IMR-90 (cell line): ENCODE data around the gene DENND2D. TPM values are rescaled to one million over a fixed set of nuclear protein-coding genes. Genes with fewer than 3 reads are reported as not detected.
A peak's percentile ranks its signal among the peaks of the same experiment; 100 is the strongest.

Experiments used
- ATAC-seq: fragments of 200-7000 bp; cut with Tn5 transposase; 2 replicates; pipeline ENCODE4 v1.9.1; 2020; ENCODE audit warnings: low read depth, mild to moderate bottlenecking, moderate library complexity
- BruUV-seq: library from RNA; stranded (reverse); fragments of 400-500 nt; replicated peaks from 2 replicates; lab custom pipeline; 2021; lab: Mats Ljungman, UMichigan
- CTCF ChIA-PET: fragments of 300-600 bp; formaldehyde crosslinking; extraction: SDS; loops from one replicate; lab custom pipeline; 2021; ENCODE audit warnings: antibody characterized with exemption; lab: Yijun Ruan, JAX
- POLR2A ChIA-PET: fragments of 300-600 bp; sonication (Branson Sonifier 250); formaldehyde crosslinking; loops from one replicate; lab custom pipeline; 2022; ENCODE audit warnings: antibody characterized with exemption; ENCODE audit not compliant: unreplicated experiment; lab: Charles Lee
- DNase-seq: peaks from one replicate; pipeline ENCODE4 v3.0.0; 2013
- H2AFZ ChIP-seq: replicated peaks from 2 replicates; pipeline ENCODE3; 2013; ENCODE audit warnings: low read length, mild to moderate bottlenecking; ENCODE audit not compliant: poor library complexity
- H2AK5ac ChIP-seq: 2 replicates; pipeline ENCODE4 v1.6.1; 2013; ENCODE audit warnings: low read depth, low read length, inconsistent platforms
- H2AK9ac ChIP-seq: replicated peaks from 2 replicates; pipeline ENCODE3; 2013; ENCODE audit warnings: mild to moderate bottlenecking, low read depth, low read length, moderate library complexity; ENCODE audit not compliant: poor library complexity
- H2BK120ac ChIP-seq: 2 replicates; pipeline ENCODE4 v1.6.1; 2013; ENCODE audit warnings: low read depth, low read length, inconsistent platforms
- H2BK15ac ChIP-seq: 3 replicates; pipeline ENCODE4 v1.6.1; 2013; ENCODE audit warnings: low read depth, low read length, inconsistent platforms
- H2BK20ac ChIP-seq: 2 replicates; pipeline ENCODE4 v1.6.1; 2013; ENCODE audit warnings: low read depth, mild to moderate bottlenecking, inconsistent platforms, low read length, moderate library complexity
- H2BK5ac ChIP-seq: 2 replicates; pipeline ENCODE4 v1.6.1; 2013; ENCODE audit warnings: mild to moderate bottlenecking, low read depth, low read length, inconsistent platforms; ENCODE audit not compliant: poor library complexity, severe bottlenecking
- H3K14ac ChIP-seq: replicated peaks from 2 replicates; pipeline ENCODE4 v1.6.1; 2013; ENCODE audit warnings: low read depth, low read length, inconsistent platforms
- H3K18ac ChIP-seq: 2 replicates; pipeline ENCODE4 v1.6.1; 2013; ENCODE audit warnings: low read depth, low read length, control low read depth
- H3K23ac ChIP-seq: 2 replicates; pipeline ENCODE4 v1.6.1; 2013; ENCODE audit warnings: low read depth, low read length, inconsistent platforms
- H3K27ac ChIP-seq: 2 replicates; pipeline ENCODE4 v1.5.1; 2013; ENCODE audit warnings: mild to moderate bottlenecking, control low read depth, low read length; ENCODE audit not compliant: insufficient read depth
- H3K27me3 ChIP-seq: 2 replicates; pipeline ENCODE4 v1.6.1; 2013; ENCODE audit warnings: low read length; ENCODE audit not compliant: control insufficient read depth, insufficient read depth
- H3K36me3 ChIP-seq: 2 replicates; pipeline ENCODE4 v1.6.1; 2013; ENCODE audit warnings: low read length, mixed read lengths; ENCODE audit not compliant: control insufficient read depth, insufficient read depth
- H3K4ac ChIP-seq: 2 replicates; pipeline ENCODE4 v1.6.1; 2013; ENCODE audit warnings: low read depth, low read length, inconsistent platforms
- H3K4me1 ChIP-seq: 2 replicates; pipeline ENCODE4 v1.6.1; 2013; ENCODE audit warnings: low read length, mixed read lengths; ENCODE audit not compliant: control insufficient read depth, insufficient read depth
- H3K4me2 ChIP-seq: 2 replicates; pipeline ENCODE4 v1.6.1; 2013; ENCODE audit warnings: low read depth, mild to moderate bottlenecking, control low read depth, low read length, moderate library complexity
- H3K4me3 ChIP-seq: 2 replicates; pipeline ENCODE4 v1.5.1; 2013; ENCODE audit warnings: low read depth, mild to moderate bottlenecking, control low read depth, low read length, moderate library complexity; ENCODE audit not compliant: insufficient read depth
- H3K56ac ChIP-seq: 2 replicates; pipeline ENCODE4 v1.6.1; 2013; ENCODE audit warnings: low read length, inconsistent platforms; ENCODE audit not compliant: insufficient read depth; ENCODE audit errors: extremely low read depth
- H3K79me1 ChIP-seq, 2 experiments: 2 replicates each; pipeline ENCODE4 v1.6.1; 2013; ENCODE audit warnings: low read length in 2 of 2, inconsistent platforms in 1 of 2, low read depth in 1 of 2
- H3K9ac ChIP-seq: 2 replicates; pipeline ENCODE4 v1.6.1; 2013; ENCODE audit warnings: low read depth, low read length, control low read depth
- H3K9me1 ChIP-seq: 2 replicates; pipeline ENCODE4 v1.6.1; 2013; ENCODE audit warnings: low read length, inconsistent platforms; ENCODE audit not compliant: insufficient read depth
- H3K9me3 ChIP-seq: 2 replicates; pipeline ENCODE4 v1.6.1; 2013; ENCODE audit warnings: low read length; ENCODE audit not compliant: control insufficient read depth, insufficient read depth
- H4K20me1 ChIP-seq: 2 replicates; pipeline ENCODE4 v1.6.1; 2013; ENCODE audit warnings: low read length, inconsistent platforms; ENCODE audit not compliant: insufficient read depth
- H4K5ac ChIP-seq: 2 replicates; pipeline ENCODE4 v1.6.1; 2013; ENCODE audit warnings: mild to moderate bottlenecking, low read depth, low read length, control low read depth
- H4K8ac ChIP-seq, 2 experiments: 2 replicates each; pipeline ENCODE4 v1.6.1; 2013; ENCODE audit warnings: low read depth in 2 of 2, low read length in 2 of 2, control low read depth in 1 of 2, inconsistent platforms in 1 of 2
- H4K91ac ChIP-seq: 2 replicates; pipeline ENCODE4 v1.6.1; 2013; ENCODE audit warnings: low read depth, low read length, inconsistent platforms; ENCODE audit not compliant: insufficient read depth
- CEBPB ChIP-seq: IDR thresholded peaks from 2 replicates; pipeline ENCODE4 v1.6.1; 2012; ENCODE audit warnings: low read depth, low read length, improper control_type of control experiment
- FOS ChIP-seq: fragments of 150-350 bp; IDR thresholded peaks from 2 replicates; pipeline ENCODE4 v1.6.1; 2016; ENCODE audit warnings: low read depth, low read length
- MAFK ChIP-seq: IDR thresholded peaks from 2 replicates; pipeline ENCODE4 v1.6.1; 2012; ENCODE audit warnings: low read depth, low read length, improper control_type of control experiment
- MAZ ChIP-seq: IDR thresholded peaks from 2 replicates; pipeline ENCODE4 v1.6.1; 2012; ENCODE audit warnings: low read depth, mild to moderate bottlenecking, low read length, improper control_type of control experiment, moderate library complexity, borderline replicate concordance
- MXI1 ChIP-seq: IDR thresholded peaks from 2 replicates; pipeline ENCODE4 v1.6.1; 2012; ENCODE audit warnings: low read depth, mild to moderate bottlenecking, low read length, moderate library complexity, borderline replicate concordance
- NFE2L2 ChIP-seq: fragments of 150-350 bp; IDR thresholded peaks from 2 replicates; pipeline ENCODE4 v1.6.1; 2016; ENCODE audit warnings: low read depth, mild to moderate bottlenecking, low read length
- POLR2A ChIP-seq: IDR thresholded peaks from 2 replicates; pipeline ENCODE4 v1.6.1; 2012; ENCODE audit warnings: mild to moderate bottlenecking, low read depth, low read length
- RAD21 ChIP-seq: IDR thresholded peaks from 2 replicates; pipeline ENCODE4 v1.6.1; 2012; ENCODE audit warnings: low read length, improper control_type of control experiment
- RFX5 ChIP-seq: IDR thresholded peaks from 2 replicates; pipeline ENCODE4 v1.8.0; 2012; ENCODE audit warnings: low read depth, mild to moderate bottlenecking, low read length, moderate library complexity
- SMC3 ChIP-seq: fragments of 150-350 bp; IDR thresholded peaks from 2 replicates; pipeline ENCODE4 v1.6.1; 2016; ENCODE audit warnings: low read depth, mild to moderate bottlenecking, antibody characterized with exemption, low read length, moderate library complexity
- WGBS, 2 experiments: methylation state at CpG; one replicate each; pipeline versions ENCODE4 v1.1.5 to v1.1.7; 2013; ENCODE audit warnings: missing lambda C conversion rate in 2 of 2; ENCODE audit not compliant: insufficient read length in 1 of 2; ENCODE audit errors: extremely low coverage in 2 of 2; 5-methylcytosine and 5-hydroxymethylcytosine counted together
- dilution Hi-C: fragments of 300-500 bp; cut with HindIII; formaldehyde crosslinking; loops from one replicate; pipeline ENCODE4 v1.14.3; 2018; ENCODE audit warnings: low sequenced_read_pairs; ENCODE audit not compliant: unreplicated experiment
- in situ Hi-C: fragments of 300-500 bp; cut with MboI; formaldehyde crosslinking; loops from 3 replicates; pipeline ENCODE4 v1.14.3; 2019; ENCODE audit warnings: low sequenced_read_pairs, inconsistent platforms, mixed read lengths
- intact Hi-C: fragments of 100-400 bp; cut with micrococcal nuclease; formaldehyde crosslinking; loops from 2 replicates; pipeline ENCODE4 v1.10.0; 2022
- polyA plus RNA-seq, 3 experiments: library from polyadenylated mRNA; depleted of rRNA; stranded (reverse); fragments of >200 nt; gene quantifications; 2 replicates each; pipeline ENCODE4 v1.2.3, GENCODE V29; 2012; ENCODE audit warnings: low replicate concordance in 1 of 3
- total RNA-seq: library from RNA; depleted of rRNA; stranded (reverse); fragments of >200 nt; gene quantifications from 2 replicates; pipeline ENCODE4 v1.2.3, GENCODE V29; 2012
- TF ChIP-seq, protein P1 (sequence below): fragments of 150-350 bp; IDR thresholded peaks from 2 replicates; pipeline ENCODE4 v1.6.1; 2017; ENCODE audit warnings: mild to moderate bottlenecking, antibody characterized with exemption, low read length, low read depth
- TF ChIP-seq, protein P2 (sequence below): fragments of 150-350 bp; IDR thresholded peaks from 2 replicates; pipeline ENCODE4 v1.6.1; 2016; ENCODE audit warnings: low read depth, mild to moderate bottlenecking, low read length, moderate library complexity, borderline replicate concordance
- TF ChIP-seq, protein P3 (sequence below): conservative IDR thresholded peaks from 2 replicates; pipeline ENCODE4 v1.5.1; 2012; ENCODE audit warnings: mild to moderate bottlenecking, low read depth, low read length, improper control_type of control experiment

The DENND2D gene
- total and polyA plus RNA-seq, 2 of the 4 experiments (the other 2 are of a cell fraction), result 0.86 to 0.90 TPM

DNA sequence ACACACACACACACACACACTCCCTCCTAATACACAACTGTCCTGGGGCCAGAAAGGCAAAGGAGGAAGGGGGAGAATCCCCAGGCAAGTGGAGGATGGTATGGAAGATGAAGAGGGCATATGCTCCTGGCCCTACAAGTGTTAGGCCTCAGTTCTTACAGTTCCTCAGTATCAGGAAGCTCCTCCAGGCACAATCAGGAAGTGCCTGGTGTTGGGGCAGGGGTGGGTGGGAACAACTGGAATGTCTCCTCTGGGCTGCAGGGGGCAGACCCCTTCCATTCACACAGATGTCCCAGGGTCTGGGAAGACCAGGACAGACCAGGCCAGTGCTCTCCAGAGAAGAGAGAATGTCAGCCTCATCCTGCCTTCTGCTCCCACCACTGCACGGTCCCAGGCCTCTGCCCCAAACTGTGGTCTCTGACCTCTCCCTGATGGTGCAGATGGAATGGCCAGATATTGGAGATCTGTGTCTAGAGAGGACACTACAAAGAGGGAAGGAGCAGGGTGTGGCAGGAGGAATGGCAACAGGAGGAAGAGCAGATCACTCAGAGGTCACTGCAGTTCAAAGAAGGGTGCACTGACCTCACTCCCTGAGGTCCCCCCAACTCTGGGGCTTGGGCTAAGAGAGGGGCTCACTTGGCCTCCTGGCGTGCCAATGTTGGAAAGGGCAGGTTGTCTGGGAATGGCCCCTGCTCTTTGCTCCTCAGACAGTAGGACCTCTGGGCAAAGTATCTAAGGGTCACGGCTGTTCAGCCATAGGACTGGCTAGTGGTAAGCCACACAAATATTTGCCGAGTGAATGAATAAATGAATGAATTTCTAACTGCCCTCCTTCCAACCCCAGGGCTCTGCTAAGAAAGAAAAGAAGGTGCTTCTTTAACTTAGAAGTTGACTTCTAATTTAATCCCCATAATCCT lies 2.5 kb upstream of the DENND2D start (continued):
- TF ChIP-seq SMC3 (no peak), MXI1 (no peak)

DNA sequence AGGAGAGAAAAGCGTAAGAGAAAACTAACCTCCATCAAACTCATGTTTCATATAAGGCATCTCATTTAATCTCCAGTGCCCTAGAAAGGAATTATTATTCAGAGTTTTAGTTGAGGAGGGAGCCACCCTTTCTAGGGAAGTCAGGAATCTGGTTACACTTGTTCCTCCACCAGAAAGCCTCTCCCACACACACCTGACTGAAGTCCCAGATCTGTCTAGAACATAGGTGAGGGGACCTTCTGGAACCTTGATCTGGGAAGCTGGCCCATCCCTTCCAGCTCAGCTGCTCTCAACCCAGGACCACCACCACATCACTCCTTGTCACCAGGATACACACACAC lies 1.9 kb upstream of the DENND2D start:
- Histone ChIP-seq H4K91ac (no peak overlapping the region), H2BK20ac (no peak overlapping the region), H4K5ac (0 out of 2 replicates have a peak overlapping the region, but pooled peaks have one; percentile 55), H3K4me2 (no peak overlapping the region), H3K4me1 (peaks cover 16% of the 10 kb centered on the region), H3K9me3 (no peaks in the 10 kb centered on the region), H3K18ac (no peak overlapping the region), H4K8ac (no peak overlapping the region), H4K20me1 (no peaks in the 10 kb centered on the region), H2BK15ac (no peak overlapping the region), H3K27ac (no peak overlapping the region), H3K4me3 (no peak overlapping the region), H2AK9ac (no peak overlapping the region), H2AFZ (no peak overlapping the region), H3K27me3 (peaks cover 15% of the 10 kb centered on the region), H3K9ac (no peak overlapping the region), H3K23ac (no peak overlapping the region), H3K9me1 (peaks cover 2% of the 10 kb centered on the region; the same call in 1 of the 2 replicates), H3K56ac (no peak overlapping the region), H3K4ac (no peak overlapping the region), H2BK120ac (no peak overlapping the region), H3K36me3 (no peaks in the 10 kb centered on the region), H3K79me1 (no peaks in the 10 kb centered on the region), H2AK5ac (no peak overlapping the region), H2BK5ac (no peak overlapping the region), H3K14ac (no peak overlapping the region)
- ChIA-PET CTCF (no interaction called here), POLR2A (no interaction called here)
- dilution Hi-C loops (no loop called here), in situ Hi-C loops (no loop called here), intact Hi-C loops (no loop called here)
- no peak for DNase-seq
- no TSS peak for BruUV-seq
- no CpG with 5 or more reads among the region's 1 CpG for WGBS, 2 experiments
- ATAC-seq, result no peak
- no peak for TF ChIP-seq MAFK
- TF ChIP-seq NFE2L2, result no peak
- TF ChIP-seq, protein P1, sequence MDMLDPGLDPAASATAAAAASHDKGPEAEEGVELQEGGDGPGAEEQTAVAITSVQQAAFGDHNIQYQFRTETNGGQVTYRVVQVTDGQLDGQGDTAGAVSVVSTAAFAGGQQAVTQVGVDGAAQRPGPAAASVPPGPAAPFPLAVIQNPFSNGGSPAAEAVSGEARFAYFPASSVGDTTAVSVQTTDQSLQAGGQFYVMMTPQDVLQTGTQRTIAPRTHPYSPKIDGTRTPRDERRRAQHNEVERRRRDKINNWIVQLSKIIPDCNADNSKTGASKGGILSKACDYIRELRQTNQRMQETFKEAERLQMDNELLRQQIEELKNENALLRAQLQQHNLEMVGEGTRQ, result no peak
- TF ChIP-seq, protein P2, sequence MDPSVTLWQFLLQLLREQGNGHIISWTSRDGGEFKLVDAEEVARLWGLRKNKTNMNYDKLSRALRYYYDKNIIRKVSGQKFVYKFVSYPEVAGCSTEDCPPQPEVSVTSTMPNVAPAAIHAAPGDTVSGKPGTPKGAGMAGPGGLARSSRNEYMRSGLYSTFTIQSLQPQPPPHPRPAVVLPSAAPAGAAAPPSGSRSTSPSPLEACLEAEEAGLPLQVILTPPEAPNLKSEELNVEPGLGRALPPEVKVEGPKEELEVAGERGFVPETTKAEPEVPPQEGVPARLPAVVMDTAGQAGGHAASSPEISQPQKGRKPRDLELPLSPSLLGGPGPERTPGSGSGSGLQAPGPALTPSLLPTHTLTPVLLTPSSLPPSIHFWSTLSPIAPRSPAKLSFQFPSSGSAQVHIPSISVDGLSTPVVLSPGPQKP, result no peak
- TF ChIP-seq CEBPB, result no peak
- TF ChIP-seq, protein P3, sequence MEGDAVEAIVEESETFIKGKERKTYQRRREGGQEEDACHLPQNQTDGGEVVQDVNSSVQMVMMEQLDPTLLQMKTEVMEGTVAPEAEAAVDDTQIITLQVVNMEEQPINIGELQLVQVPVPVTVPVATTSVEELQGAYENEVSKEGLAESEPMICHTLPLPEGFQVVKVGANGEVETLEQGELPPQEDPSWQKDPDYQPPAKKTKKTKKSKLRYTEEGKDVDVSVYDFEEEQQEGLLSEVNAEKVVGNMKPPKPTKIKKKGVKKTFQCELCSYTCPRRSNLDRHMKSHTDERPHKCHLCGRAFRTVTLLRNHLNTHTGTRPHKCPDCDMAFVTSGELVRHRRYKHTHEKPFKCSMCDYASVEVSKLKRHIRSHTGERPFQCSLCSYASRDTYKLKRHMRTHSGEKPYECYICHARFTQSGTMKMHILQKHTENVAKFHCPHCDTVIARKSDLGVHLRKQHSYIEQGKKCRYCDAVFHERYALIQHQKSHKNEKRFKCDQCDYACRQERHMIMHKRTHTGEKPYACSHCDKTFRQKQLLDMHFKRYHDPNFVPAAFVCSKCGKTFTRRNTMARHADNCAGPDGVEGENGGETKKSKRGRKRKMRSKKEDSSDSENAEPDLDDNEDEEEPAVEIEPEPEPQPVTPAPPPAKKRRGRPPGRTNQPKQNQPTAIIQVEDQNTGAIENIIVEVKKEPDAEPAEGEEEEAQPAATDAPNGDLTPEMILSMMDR, result no peak
- TF ChIP-seq FOS, result no peak
- TF ChIP-seq MAZ, result no peak
- TF ChIP-seq RAD21, result no peak
- no peak for TF ChIP-seq POLR2A
- no peak for TF ChIP-seq RFX5
